Fibroblast of villous mesenchyme (primary cell): Measurements from ENCODE around the gene GJA4. TPM values are rescaled to one million over a fixed set of nuclear protein-coding genes. Genes with fewer than 3 reads are reported as not detected.
"Not testable (repeated sequence)": the region's sequence is repeated elsewhere in the genome, so short reads cannot be mapped to it uniquely, and the experiment has no call there.

Experiments used
- DNase-seq: peaks from one replicate; pipeline ENCODE4 v3.0.0-alpha.2; 2010; ENCODE audit warnings: low read depth
- H3K4me3 ChIP-seq: 2 replicates; pipeline ENCODE4 v1.5.1; 2011; ENCODE audit warnings: low read depth, mild to moderate bottlenecking, low read length
- total RNA-seq: library from RNA; depleted of rRNA; stranded (reverse); fragments of >200 nt; gene quantifications from 2 replicates; pipeline ENCODE4 v1.2.3, GENCODE V29; 2012
- TF ChIP-seq, protein P1 (sequence below): IDR thresholded peaks from 2 replicates; pipeline ENCODE4 v1.5.1; 2012; ENCODE audit warnings: low read depth, mild to moderate bottlenecking, low read length; ENCODE audit not compliant: insufficient read depth

GJA4 gene
- total RNA-seq, 1 donor, result not detected

DNA sequence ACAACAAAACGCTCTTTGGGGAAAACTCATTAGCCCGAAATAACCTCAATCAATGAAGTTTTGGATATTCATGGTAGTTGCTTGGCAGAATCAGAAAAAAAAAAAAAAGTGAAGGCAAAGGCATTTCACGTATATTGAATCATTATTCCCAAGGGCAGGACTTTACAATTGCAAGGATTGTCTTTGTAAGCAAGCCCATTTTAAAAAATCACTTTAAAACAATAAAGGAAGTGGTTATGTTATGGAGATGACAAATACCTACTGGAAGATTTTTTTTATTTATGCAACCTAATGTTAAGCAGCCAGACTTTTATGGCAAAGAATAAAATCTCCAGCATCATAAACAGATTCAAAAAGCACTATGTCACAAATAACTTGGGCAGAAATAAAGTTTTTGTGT lies 23.9 kb upstream of the GJA4 start:
- no peak overlapping the region for H3K4me3 ChIP-seq
- DNase-seq, result no peak
- TF ChIP-seq, protein P1, sequence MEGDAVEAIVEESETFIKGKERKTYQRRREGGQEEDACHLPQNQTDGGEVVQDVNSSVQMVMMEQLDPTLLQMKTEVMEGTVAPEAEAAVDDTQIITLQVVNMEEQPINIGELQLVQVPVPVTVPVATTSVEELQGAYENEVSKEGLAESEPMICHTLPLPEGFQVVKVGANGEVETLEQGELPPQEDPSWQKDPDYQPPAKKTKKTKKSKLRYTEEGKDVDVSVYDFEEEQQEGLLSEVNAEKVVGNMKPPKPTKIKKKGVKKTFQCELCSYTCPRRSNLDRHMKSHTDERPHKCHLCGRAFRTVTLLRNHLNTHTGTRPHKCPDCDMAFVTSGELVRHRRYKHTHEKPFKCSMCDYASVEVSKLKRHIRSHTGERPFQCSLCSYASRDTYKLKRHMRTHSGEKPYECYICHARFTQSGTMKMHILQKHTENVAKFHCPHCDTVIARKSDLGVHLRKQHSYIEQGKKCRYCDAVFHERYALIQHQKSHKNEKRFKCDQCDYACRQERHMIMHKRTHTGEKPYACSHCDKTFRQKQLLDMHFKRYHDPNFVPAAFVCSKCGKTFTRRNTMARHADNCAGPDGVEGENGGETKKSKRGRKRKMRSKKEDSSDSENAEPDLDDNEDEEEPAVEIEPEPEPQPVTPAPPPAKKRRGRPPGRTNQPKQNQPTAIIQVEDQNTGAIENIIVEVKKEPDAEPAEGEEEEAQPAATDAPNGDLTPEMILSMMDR, result no peak

DNA sequence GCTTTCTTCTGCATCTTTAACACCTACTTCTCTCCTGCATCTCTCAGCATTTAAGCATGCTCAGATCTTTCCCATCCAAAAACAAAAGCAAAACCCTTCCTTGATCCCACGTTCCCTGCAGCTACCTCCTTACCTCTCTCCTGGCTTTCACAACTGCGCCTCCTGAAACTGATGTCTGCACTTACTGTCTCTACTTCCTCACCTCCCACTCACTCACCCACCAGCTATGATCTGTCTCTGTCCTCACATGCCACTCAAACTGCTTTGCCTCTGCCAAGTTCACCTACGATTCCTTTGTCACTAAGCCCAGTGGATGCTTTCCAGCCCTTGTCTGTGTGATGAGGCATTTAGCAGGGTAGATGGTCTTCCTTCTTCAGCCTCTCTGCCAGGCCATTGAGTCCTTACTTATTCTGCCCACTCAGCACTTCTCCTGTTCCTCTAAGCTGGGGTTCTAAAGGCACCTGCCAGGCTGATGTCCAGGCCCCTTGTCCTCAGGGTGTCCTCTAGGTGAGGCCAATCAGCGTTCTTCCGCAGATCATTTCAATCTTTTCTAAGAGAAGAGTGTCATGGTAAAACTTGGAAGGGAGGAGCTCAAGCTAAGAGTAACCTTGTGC lies 21.8 kb upstream of the GJA4 start:
- TF ChIP-seq, protein P1, result no peak
- no peak for DNase-seq
- H3K4me3 ChIP-seq, result no peak overlapping the region

GRCh38 chr1:34771573-34772371 lies 21.0 kb upstream of the GJA4 start:
- TF ChIP-seq, protein P1, result no peak
- no peak for DNase-seq
- no peak overlapping the region for H3K4me3 ChIP-seq

GRCh38 chr1:34773114-34773513 lies 19.7 kb upstream of the GJA4 start:
- not testable (repeated sequence) for DNase-seq, H3K4me3 ChIP-seq

DNA sequence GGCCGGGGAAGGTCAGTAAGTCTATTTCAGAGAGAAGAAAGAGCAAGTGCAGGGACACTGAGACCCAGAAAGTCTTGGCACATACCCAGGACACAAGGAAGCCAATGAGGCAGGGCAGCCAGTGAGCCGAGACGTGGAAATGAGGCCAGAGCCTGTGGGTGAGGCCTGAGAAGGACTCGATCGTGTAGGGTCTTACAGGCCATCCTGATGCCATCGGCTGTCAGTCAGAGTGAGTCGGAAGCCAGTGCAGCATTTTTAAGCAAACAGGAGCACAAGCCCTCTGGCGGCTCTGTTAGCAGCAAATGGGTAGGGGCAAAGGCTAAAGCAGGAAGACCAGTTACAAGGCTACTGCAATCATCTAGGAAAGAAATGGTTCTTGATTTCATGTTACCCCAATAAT lies 17.8 kb upstream of the GJA4 start:
- no peak overlapping the region for H3K4me3 ChIP-seq
- TF ChIP-seq, protein P1, result no peak
- DNase-seq, result no peak

GRCh38 chr1:34776911-34777310 lies 15.9 kb upstream of the GJA4 start:
- no peak for DNase-seq
- TF ChIP-seq, protein P1, result no peak
- H3K4me3 ChIP-seq, result no peak overlapping the region

GRCh38 chr1:34777519-34778321 lies 15.1 kb upstream of the GJA4 start:
- no peak for DNase-seq
- TF ChIP-seq, protein P1, result no peak
- H3K4me3 ChIP-seq, result no peak overlapping the region
